Mesendoderm (in vitro differentiated cells): ENCODE results near the gene LCA5.

Source experiments
- DNase-seq: peaks from one replicate; pipeline ENCODE4 v3.0.0; 2013
- H2AK5ac ChIP-seq: 2 replicates; pipeline ENCODE4 v1.6.1; 2013; ENCODE audit warnings: low read length, inconsistent platforms
- H2BK120ac ChIP-seq: 2 replicates; pipeline ENCODE4 v1.6.1; 2013; ENCODE audit warnings: low read depth, mild to moderate bottlenecking, low read length, moderate library complexity, mixed read lengths
- H2BK15ac ChIP-seq: replicated peaks from 2 replicates; pipeline ENCODE4 v1.6.1; 2013; ENCODE audit warnings: low read depth, mild to moderate bottlenecking, moderate library complexity
- H2BK5ac ChIP-seq: 2 replicates; pipeline ENCODE4 v1.6.1; 2013; ENCODE audit warnings: low read length, inconsistent platforms
- H3K18ac ChIP-seq: 2 replicates; pipeline ENCODE4 v1.6.1; 2013; ENCODE audit warnings: mild to moderate bottlenecking, low read length, mixed read lengths
- H3K23ac ChIP-seq: one replicate; pipeline ENCODE4 v1.6.1; 2013; ENCODE audit warnings: low read length
- H3K27ac ChIP-seq: 2 replicates; pipeline ENCODE4 v1.5.1; 2013; ENCODE audit warnings: low read depth, mild to moderate bottlenecking, inconsistent platforms, low read length, moderate library complexity
- H3K27me3 ChIP-seq: 2 replicates; pipeline ENCODE4 v1.6.1; 2013; ENCODE audit warnings: low read length, control low read depth, mild to moderate bottlenecking, inconsistent platforms; ENCODE audit not compliant: insufficient read depth, poor library complexity
- H3K36me3 ChIP-seq: 2 replicates; pipeline ENCODE4 v1.6.1; 2013; ENCODE audit warnings: low read length, inconsistent platforms; ENCODE audit not compliant: control insufficient read depth, insufficient read depth
- H3K4ac ChIP-seq: one replicate; pipeline ENCODE4 v1.6.1; 2013; ENCODE audit warnings: low read depth, mild to moderate bottlenecking, low read length, moderate library complexity
- H3K4me1 ChIP-seq: 2 replicates; pipeline ENCODE4 v1.6.1; 2013; ENCODE audit warnings: low read depth, low read length, inconsistent platforms; ENCODE audit not compliant: control insufficient read depth
- H3K4me2 ChIP-seq: 2 replicates; pipeline ENCODE4 v1.6.1; 2013; ENCODE audit warnings: low read length
- H3K4me3 ChIP-seq: 2 replicates; pipeline ENCODE4 v1.5.1; 2013; ENCODE audit warnings: mild to moderate bottlenecking, low read length
- H3K56ac ChIP-seq: one replicate; pipeline ENCODE4 v1.6.1; 2013; ENCODE audit warnings: low read length
- H3K79me1 ChIP-seq: 2 replicates; pipeline ENCODE4 v1.6.1; 2013; ENCODE audit warnings: low read length, inconsistent platforms
- H3K79me2 ChIP-seq: 2 replicates; pipeline ENCODE4 v1.6.1; 2013; ENCODE audit warnings: mild to moderate bottlenecking, low read length; ENCODE audit not compliant: control insufficient read depth, insufficient read depth
- H3K9ac ChIP-seq: 2 replicates; pipeline ENCODE4 v1.6.1; 2013; ENCODE audit warnings: low read length, inconsistent platforms
- H4K5ac ChIP-seq: one replicate; pipeline ENCODE4 v1.6.1; 2013; ENCODE audit warnings: low read length
- H4K8ac ChIP-seq: one replicate; pipeline ENCODE4 v1.6.1; 2013; ENCODE audit warnings: low read depth, mild to moderate bottlenecking, control low read depth, low read length, moderate library complexity
- WGBS: extraction: QIAGEN DNeasy Blood & Tissue Kit; methylation state at CpG from one replicate; pipeline ENCODE4 v1.1.7; 2013; ENCODE audit warnings: low lambda C conversion rate, missing lambda C conversion rate; ENCODE audit not compliant: insufficient coverage; ENCODE audit errors: extremely low coverage; 5-methylcytosine and 5-hydroxymethylcytosine counted together

LCA5 gene

DNA sequence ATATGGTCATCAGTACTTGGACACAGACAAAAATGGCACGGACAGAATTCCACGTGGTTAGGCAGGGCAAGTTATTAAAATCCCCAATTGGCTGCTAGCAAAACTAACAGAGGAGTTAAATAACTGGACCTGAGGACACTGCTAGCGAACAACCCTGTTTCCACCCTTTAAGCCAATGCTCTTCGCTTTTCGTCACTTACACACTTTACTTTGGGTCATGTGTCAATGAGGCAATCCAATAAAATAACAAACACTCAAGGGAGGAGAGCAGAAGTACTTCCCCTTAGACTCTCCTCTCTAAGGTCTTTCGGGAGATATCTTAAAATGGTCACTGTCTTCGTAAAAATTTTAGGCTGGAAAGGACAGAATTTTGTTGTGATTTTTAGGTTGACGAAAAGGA lies 68.6 kb downstream of the LCA5 start:
- H3K79me2 ChIP-seq = no peaks in the 10 kb centered on the region
- no peak overlapping the region for H2BK5ac ChIP-seq
- no peak overlapping the region for H3K27ac ChIP-seq
- no peaks in the 10 kb centered on the region for H3K36me3 ChIP-seq
- no peak overlapping the region for H2BK15ac ChIP-seq
- peaks cover 6% of the 10 kb centered on the region for H3K4me1 ChIP-seq
- H3K79me1 ChIP-seq = no peaks in the 10 kb centered on the region
- no peak overlapping the region for H3K4me2 ChIP-seq
- no peak overlapping the region for H4K8ac ChIP-seq
- no peak overlapping the region for H2BK120ac ChIP-seq
- no peak overlapping the region for H3K4me3 ChIP-seq
- H3K56ac ChIP-seq = no peak overlapping the region
- no peak overlapping the region for H4K5ac ChIP-seq
- no peak overlapping the region for H2AK5ac ChIP-seq
- WGBS = 100% methylated on average over 2 of the region's 8 CpGs
- H3K4ac ChIP-seq = no peak overlapping the region
- H3K9ac ChIP-seq = no peak overlapping the region
- H3K18ac ChIP-seq = peak overlapping the region; percentile 85
- H3K23ac ChIP-seq = no peak overlapping the region
- no peaks in the 10 kb centered on the region for H3K27me3 ChIP-seq
- no peak for DNase-seq

DNA sequence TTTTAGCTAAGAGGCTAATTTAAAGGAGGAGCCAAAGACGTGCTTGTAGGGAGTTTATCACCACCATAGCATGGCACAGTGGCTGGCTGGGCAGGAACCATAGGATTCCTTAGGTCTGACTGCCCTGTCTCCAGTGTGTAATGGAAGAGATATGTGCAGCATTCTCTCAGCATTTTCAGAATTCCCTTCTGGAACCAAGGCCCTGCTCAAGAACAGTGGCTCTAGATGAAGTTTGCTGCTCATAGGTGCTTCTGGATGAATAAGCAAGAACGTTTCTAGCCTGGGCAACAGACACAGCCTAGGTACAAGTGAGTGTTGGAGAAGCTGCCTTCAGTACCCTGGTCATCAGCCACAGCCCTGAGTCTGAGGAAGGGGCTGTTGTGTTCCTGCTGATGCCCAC lies 69.1 kb downstream of the LCA5 start:
- peak overlapping the region; percentile 6 for H3K56ac ChIP-seq
- H3K18ac ChIP-seq = peak overlapping the region; percentile 85
- H3K79me2 ChIP-seq = no peaks in the 10 kb centered on the region
- peak overlapping the region; percentile 41 for H2AK5ac ChIP-seq
- no peak overlapping the region for H2BK15ac ChIP-seq
- H4K5ac ChIP-seq = no peak overlapping the region
- H3K4ac ChIP-seq = no peak overlapping the region
- no peak overlapping the region for H3K4me3 ChIP-seq
- no peak overlapping the region for H3K9ac ChIP-seq
- peak; percentile 77 for DNase-seq
- H3K27ac ChIP-seq = peak overlapping the region; percentile 58
- no peaks in the 10 kb centered on the region for H3K36me3 ChIP-seq
- H2BK120ac ChIP-seq = no peak overlapping the region
- no CpG with 5 or more reads among the region's 2 CpGs for WGBS
- H4K8ac ChIP-seq = no peak overlapping the region
- H3K27me3 ChIP-seq = no peaks in the 10 kb centered on the region
- H3K23ac ChIP-seq = no peak overlapping the region
- peaks cover 6% of the 10 kb centered on the region for H3K4me1 ChIP-seq
- no peaks in the 10 kb centered on the region for H3K79me1 ChIP-seq
- peak overlapping the region; percentile 37 for H2BK5ac ChIP-seq
- no peak overlapping the region for H3K4me2 ChIP-seq

DNA sequence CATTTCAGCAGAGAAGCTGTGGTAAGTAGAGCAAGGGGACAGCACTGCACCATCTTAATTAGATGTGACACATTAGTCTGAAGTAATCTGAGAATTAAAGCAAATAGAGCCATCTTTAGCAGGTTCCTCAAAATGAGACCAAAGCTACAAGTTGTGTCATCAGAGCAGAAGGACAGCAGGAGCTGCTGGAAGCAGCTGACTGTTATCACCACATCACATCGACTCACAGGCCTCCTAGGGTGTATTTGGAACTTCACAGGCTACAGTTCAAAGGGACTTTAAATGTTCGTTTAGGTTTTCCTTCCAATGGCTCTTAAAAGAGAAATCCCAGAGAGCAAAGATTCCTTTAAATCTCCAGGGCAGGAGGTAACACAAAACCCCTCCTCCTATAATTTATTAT lies 69.5 kb downstream of the LCA5 start:
- no peaks in the 10 kb centered on the region for H3K79me2 ChIP-seq
- no peaks in the 10 kb centered on the region for H3K79me1 ChIP-seq
- H2BK15ac ChIP-seq = no peak overlapping the region
- H2AK5ac ChIP-seq = no peak overlapping the region
- WGBS = no CpG with 5 or more reads among the region's 2 CpGs
- peak; percentile 90 for DNase-seq
- H3K4me3 ChIP-seq = no peak overlapping the region
- H3K18ac ChIP-seq = peak overlapping the region; percentile 85
- no peak overlapping the region for H3K23ac ChIP-seq
- peak overlapping the region; percentile 58 for H3K27ac ChIP-seq
- no peaks in the 10 kb centered on the region for H3K27me3 ChIP-seq
- H3K36me3 ChIP-seq = no peaks in the 10 kb centered on the region
- no peak overlapping the region for H3K4ac ChIP-seq
- H3K4me2 ChIP-seq = no peak overlapping the region
- H4K8ac ChIP-seq = no peak overlapping the region
- H3K56ac ChIP-seq = peak overlapping the region; percentile 43
- H3K4me1 ChIP-seq = peaks cover 6% of the 10 kb centered on the region
- H4K5ac ChIP-seq = no peak overlapping the region
- H2BK5ac ChIP-seq = no peak overlapping the region
- no peak overlapping the region for H2BK120ac ChIP-seq
- no peak overlapping the region for H3K9ac ChIP-seq

DNA sequence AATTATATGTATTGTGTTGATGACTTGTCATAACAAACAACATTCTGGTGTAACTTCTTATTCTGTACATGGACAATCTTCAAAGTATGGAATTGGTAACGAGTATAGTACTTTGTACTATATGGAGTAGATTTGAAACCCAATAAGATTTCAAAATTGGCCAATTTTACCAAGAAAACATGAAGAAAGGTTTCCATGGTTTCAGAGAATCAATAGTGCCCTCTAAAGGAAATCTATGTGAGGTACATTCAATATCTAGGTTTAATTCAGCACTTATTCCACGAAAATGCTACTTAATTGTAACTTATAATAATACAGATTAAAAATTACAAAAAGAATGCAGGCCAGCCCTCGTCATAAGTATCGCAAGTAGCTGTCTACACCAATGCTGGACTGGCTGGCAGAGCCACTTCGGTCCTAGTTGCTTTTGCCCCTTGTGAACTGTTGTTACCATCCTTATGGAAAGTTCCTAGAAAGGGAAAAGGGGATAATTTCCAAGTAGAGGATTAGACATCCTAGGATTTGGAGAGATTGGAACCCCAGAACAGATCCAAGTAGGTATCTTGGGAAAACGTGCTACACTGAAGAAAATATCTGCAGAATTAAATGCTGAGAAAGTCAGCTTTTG lies 70.9 kb downstream of the LCA5 start:
- no peaks in the 10 kb centered on the region for H3K27me3 ChIP-seq
- peak overlapping the region; percentile 61 for H2BK120ac ChIP-seq
- no peak overlapping the region for H3K4me3 ChIP-seq
- H3K23ac ChIP-seq = no peak overlapping the region
- no peak overlapping the region for H3K27ac ChIP-seq
- no peak overlapping the region for H4K5ac ChIP-seq
- no peak overlapping the region for H2BK15ac ChIP-seq
- H4K8ac ChIP-seq = no peak overlapping the region
- H3K4me2 ChIP-seq = no peak overlapping the region
- no peak overlapping the region for H2BK5ac ChIP-seq
- no peaks in the 10 kb centered on the region for H3K79me1 ChIP-seq
- H3K36me3 ChIP-seq = no peaks in the 10 kb centered on the region
- H3K56ac ChIP-seq = no peak overlapping the region
- no CpG with 5 or more reads among the region's 6 CpGs for WGBS
- H3K4ac ChIP-seq = no peak overlapping the region
- no peak overlapping the region for H3K9ac ChIP-seq
- H2AK5ac ChIP-seq = no peak overlapping the region
- H3K18ac ChIP-seq = peak overlapping the region; percentile 51
- peak; percentile 46 for DNase-seq
- H3K79me2 ChIP-seq = no peaks in the 10 kb centered on the region
- peaks cover 6% of the 10 kb centered on the region for H3K4me1 ChIP-seq

DNA sequence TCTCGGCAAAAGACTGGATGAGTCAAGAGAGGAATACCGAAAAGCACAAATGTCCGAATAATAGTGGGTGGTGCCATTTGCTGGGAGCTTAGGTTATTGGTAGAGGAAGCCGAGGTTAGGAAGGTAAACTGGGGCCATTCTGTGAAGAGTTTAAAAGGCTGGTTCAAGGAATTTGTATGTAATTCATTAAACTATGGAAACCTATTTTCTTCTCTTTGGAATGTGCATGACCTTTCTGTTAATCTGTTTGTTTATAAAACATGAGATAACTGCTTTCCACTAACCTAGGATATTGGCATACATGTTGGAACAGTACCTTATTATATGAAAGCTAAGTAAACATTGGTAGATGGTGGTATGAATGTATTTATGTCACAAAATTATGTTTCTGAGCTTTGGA lies 71.8 kb downstream of the LCA5 start:
- Histone ChIP-seq H3K79me1 (no peaks in the 10 kb centered on the region), H3K27ac (no peak overlapping the region), H2AK5ac (no peak overlapping the region), H3K4me2 (no peak overlapping the region), H4K5ac (no peak overlapping the region), H2BK5ac (no peak overlapping the region), H3K9ac (no peak overlapping the region), H4K8ac (no peak overlapping the region), H3K79me2 (no peaks in the 10 kb centered on the region), H3K27me3 (no peaks in the 10 kb centered on the region), H3K18ac (no peak overlapping the region), H3K4me1 (peaks cover 6% of the 10 kb centered on the region), H2BK15ac (peak overlapping the region; percentile 74), H3K36me3 (no peaks in the 10 kb centered on the region), H2BK120ac (no peak overlapping the region), H3K23ac (no peak overlapping the region), H3K56ac (no peak overlapping the region), H3K4me3 (no peak overlapping the region), H3K4ac (no peak overlapping the region)
- WGBS = no CpG with 5 or more reads among the region's 4 CpGs
- DNase-seq = peak; percentile 47

DNA sequence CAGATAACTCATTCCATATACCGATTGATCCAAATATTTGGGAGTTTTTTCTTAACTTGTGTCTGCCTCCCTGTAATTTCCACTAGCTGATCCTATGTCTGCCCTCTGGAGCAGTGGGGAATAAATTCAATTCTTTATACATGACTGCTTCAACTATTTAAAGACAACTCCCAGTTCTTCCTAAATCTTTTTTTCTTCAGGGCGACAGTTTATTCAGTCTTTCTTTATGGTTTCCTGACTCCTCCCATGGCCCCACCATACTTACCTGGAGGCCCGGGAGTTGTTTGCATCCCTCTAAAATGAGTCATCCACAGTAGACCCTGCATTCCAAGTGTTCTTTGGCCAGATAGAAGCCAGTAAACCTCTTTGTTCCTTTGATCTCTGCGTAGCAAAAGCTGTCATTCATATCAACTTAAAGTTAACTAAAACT lies 73.6 kb downstream of the LCA5 start:
- H2BK15ac ChIP-seq = no peak overlapping the region
- no peak overlapping the region for H3K4me3 ChIP-seq
- no CpG with 5 or more reads among the region's 4 CpGs for WGBS
- H2AK5ac ChIP-seq = no peak overlapping the region
- no peak overlapping the region for H3K56ac ChIP-seq
- no peaks in the 10 kb centered on the region for H3K79me2 ChIP-seq
- peak; percentile 95 for DNase-seq
- no peak overlapping the region for H3K4ac ChIP-seq
- H3K27me3 ChIP-seq = no peaks in the 10 kb centered on the region
- H2BK5ac ChIP-seq = no peak overlapping the region
- H3K23ac ChIP-seq = no peak overlapping the region
- no peak overlapping the region for H3K4me2 ChIP-seq
- no peak overlapping the region for H4K5ac ChIP-seq
- H3K18ac ChIP-seq = no peak overlapping the region
- no peak overlapping the region for H3K27ac ChIP-seq
- no peak overlapping the region for H4K8ac ChIP-seq
- no peak overlapping the region for H2BK120ac ChIP-seq
- H3K9ac ChIP-seq = no peak overlapping the region
- H3K36me3 ChIP-seq = no peaks in the 10 kb centered on the region
- no peaks in the 10 kb centered on the region for H3K79me1 ChIP-seq
- peaks cover 6% of the 10 kb centered on the region for H3K4me1 ChIP-seq
